Smooth muscle cell of the umbilical artery (primary cell): Measurements from ENCODE around the gene THBS4. TPM values are rescaled to one million over a fixed set of nuclear protein-coding genes. Genes with fewer than 3 reads are reported as not detected.

Experiments
- total RNA-seq: library from RNA; depleted of rRNA; stranded (reverse); fragments of >200 nt; gene quantifications from 2 replicates; pipeline ENCODE4 v1.2.3, GENCODE V29; 2014

The THBS4 gene
- 0.28 and 0.30 TPM in 2 replicates for total RNA-seq

DNA sequence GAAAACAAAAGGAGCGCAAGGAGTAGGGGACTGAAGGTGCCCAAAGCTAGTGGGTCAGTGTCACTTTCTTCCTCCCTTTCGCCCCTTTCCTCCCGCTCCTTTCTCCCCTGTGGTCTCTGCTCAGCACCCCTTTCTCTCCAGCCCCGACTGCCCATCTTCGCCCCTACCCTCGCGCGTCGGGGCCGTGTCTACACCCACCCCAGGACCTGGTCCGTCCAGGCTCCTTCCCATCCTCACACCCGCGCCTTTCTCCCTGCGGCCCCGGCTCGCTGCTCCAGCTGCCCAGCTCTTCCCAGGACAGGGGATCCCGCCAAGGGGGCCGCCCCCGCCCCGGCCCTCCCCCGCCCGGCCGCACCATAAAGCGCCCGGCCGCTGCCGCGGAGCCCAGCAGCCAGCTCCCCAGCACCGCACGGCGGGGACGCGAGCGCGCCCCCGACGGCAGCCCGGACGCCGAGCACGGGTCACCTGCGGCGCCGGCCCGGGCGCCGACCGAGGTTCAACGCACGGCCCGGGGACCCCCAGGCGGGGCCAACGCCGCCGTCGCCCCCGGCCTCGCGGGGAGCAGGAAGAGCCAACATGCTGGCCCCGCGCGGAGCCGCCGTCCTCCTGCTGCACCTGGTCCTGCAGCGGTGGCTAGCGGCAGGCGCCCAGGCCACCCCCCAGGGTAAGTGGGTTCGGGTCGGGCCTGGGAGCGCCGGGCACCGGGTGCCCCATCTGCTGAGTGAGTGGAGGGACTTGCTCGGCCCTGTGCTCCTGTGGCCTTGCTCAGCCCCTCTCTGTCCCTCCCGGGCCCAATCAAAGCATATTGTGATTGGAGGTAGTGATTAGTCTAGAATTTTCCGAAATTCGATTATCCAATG is at the start of gene THBS4:
TSS of gene THBS4 (plus strand) at position 387 of the 860 bp plus-strand sequence. CDS start at position 577, 190 bp downstream.

DNA sequence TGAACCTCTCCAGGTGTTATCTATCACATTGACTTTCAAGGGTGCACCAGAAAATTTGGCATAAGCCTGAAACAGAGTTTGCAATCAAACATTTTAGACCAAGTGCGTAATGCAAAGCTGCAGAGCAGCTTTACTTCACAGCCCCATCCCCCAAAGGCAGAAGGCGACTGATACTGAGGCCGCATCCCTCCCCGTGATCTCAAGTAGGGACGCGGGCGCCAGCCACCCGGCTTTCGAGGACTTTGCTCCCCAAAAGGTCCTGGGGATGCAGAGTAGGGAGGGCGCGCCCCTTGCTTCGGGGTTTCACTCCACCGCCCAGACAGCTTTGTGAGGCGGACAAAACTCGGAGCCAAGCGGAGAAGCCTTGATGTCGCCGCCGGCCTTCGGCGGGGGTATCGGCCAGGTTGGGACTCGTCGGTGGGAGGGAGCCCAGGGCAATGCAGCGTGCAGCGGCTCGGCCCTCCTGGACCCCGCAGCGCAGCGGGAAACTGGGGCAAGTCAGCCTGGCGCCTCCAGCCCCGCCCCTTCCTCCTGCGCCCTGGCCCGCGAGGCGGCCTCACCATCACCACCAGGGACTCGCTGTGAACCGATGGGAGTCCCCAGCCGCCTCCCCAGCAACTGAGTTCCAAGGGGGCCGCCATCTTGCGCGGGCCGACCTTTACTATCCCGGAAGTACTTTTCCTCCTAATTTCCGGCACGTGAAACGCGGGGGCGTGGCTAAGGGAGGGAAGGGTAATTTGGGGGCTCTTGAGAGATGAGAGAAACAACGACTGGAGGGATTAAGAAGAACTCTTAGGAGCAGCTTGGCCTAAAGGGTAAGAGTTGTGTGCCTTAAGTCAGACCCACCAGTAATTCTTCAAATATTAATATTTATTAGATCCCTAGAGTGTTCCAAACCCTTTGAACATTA is 44.3 kb upstream of the THBS4 start, which contains the start of gene MTX3:
TSS of gene MTX3 (minus strand) at position 665 of the 910 bp plus-strand sequence. CDS start at position 641, 24 bp downstream.

Other genes with a start within 250 kb of the THBS4 start
- gene MTX3, start 44.1 kb upstream of the THBS4 start, total RNA-seq: 15.5 and 19.3 TPM in 2 replicates
- 9.5 and 15.0 TPM in 2 replicates for gene SERINC5, start 220.7 kb downstream of the THBS4 start, total RNA-seq